ENCODE results near the gene MBNL1.

GRCh38 chr3:152426393-152426792 is 157.7 kb downstream of the MBNL1 start:
- no peak for TF ChIP-seq CTCF (IDR thresholded peaks at IDR 0.05)
- no peak for TF ChIP-seq POLR2A (IDR thresholded peaks at IDR 0.05)
